ENCODE data around the gene NUDT4B.
"Not testable (repeated sequence)": the region's sequence is repeated elsewhere in the genome, so short reads cannot be mapped to it uniquely, and the experiment has no call there.

Gene NUDT4B

GRCh38 chr1:148729541-148729940 lies 19.0 kb upstream of the NUDT4B start:
- H3K4me3 ChIP-seq (ENCODE audit: low read depth, low read length); in situ Hi-C loops (cut with HindIII; ENCODE audit: low sequenced_read_pairs); DNase-seq (ENCODE audit: low read depth, low spot score): not testable (repeated sequence)

DNA sequence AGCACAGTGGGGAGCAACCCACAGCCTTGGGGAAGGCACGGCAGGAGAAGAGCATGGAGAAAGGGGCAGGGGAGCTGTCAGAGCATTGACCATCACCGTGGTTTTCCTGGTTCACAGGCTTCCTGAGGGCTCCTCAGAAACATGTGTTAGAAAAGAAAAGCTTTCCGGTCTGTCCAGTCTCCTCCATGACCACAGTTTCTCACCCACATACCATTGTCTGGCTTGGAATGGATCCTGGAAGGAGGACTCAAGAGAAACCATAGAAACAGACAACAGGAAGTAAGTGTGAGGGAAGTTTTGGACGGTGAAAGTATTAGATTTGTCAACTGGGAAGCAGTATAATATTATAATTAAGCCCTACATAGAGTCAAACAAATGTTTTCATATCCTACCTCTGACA lies 16.3 kb upstream of the NUDT4B start:
- in situ Hi-C loops (cut with HindIII; ENCODE audit: low sequenced_read_pairs); DNase-seq (ENCODE audit: low read depth, low spot score); H3K4me3 ChIP-seq (ENCODE audit: low read depth, low read length): not testable (repeated sequence)

- in situ Hi-C loops (cut with HindIII; ENCODE audit: low sequenced_read_pairs); DNase-seq (ENCODE audit: low read depth, low spot score); H3K4me3 ChIP-seq (ENCODE audit: low read depth, low read length): not testable (repeated sequence)
Measured at GRCh38 chr1:148733585-148734310, 14.8 kb upstream of the NUDT4B start.

DNA sequence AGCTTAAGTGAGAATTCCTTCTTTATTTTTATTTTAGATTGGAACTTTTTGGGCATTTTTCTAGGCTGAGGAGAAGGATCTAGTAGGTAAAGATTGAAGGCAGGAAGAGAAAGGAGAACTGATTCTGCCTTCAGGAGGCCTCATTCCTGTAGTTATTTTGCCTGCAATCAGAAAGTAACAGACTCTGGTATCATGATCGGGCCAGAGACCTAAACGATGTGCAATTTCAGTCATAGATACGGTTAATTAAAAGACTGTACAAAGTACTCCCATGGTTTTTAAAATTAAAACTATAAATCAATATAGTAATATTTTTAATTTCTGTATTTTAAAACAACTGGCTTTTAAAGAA lies 14.3 kb upstream of the NUDT4B start:
- in situ Hi-C loops (cut with HindIII; ENCODE audit: low sequenced_read_pairs); DNase-seq (ENCODE audit: low read depth, low spot score); H3K4me3 ChIP-seq (ENCODE audit: low read depth, low read length): not testable (repeated sequence)

DNA sequence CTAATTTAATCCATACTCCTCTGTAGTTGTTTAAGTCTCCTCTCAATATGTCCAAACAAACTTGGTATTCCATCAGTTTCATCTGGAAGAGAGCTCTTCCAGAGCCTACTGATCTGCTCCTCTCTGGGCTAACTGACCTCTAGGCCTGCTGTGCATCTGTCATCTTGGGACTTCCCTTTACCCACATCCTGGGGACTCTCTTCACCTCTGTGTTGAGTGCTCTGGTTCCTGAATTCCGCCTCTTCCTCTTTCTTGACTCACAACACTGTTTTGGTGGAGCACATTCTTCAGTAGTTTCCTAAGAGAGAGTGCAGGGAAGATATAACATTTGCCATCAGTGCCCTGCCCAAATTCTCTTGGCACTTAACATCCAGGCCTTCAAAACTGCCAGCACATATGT lies 13.0 kb upstream of the NUDT4B start:
- in situ Hi-C loops (cut with HindIII; ENCODE audit: low sequenced_read_pairs); H3K4me3 ChIP-seq (ENCODE audit: low read depth, low read length); DNase-seq (ENCODE audit: low read depth, low spot score): not testable (repeated sequence)

DNA sequence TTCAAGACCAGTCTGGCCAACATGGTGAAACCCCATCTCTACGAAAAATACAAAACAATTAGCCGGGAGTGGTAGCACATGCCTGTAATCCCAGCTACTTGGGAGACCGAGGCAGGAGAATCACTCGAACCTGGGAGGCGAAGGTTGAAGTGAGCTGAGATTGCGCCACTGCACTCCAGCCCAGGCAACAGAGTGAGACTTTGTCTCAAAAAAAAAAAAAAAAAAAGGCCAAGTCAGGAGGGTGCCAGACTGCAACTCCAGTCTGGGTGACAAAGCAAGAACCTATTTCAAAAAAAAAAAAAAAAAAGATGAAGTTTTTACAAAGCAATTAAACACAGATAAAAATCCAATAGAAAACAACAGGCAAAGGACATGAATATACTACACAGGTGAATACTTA lies 9.9 kb upstream of the NUDT4B start:
- DNase-seq (ENCODE audit: low read depth, low spot score); H3K4me3 ChIP-seq (ENCODE audit: low read depth, low read length); in situ Hi-C loops (cut with HindIII; ENCODE audit: low sequenced_read_pairs): not testable (repeated sequence)

GRCh38 chr1:148743200-148743599 lies 5.4 kb upstream of the NUDT4B start:
- H3K4me3 ChIP-seq (ENCODE audit: low read depth, low read length); DNase-seq (ENCODE audit: low read depth, low spot score); in situ Hi-C loops (cut with HindIII; ENCODE audit: low sequenced_read_pairs): not testable (repeated sequence)

- in situ Hi-C loops (cut with HindIII; ENCODE audit: low sequenced_read_pairs) = not testable (repeated sequence)
Measured at GRCh38 chr1:148743726-148744720, 4.6 kb upstream of the NUDT4B start.

GRCh38 chr1:148749335-148749681 lies 734 bp downstream of the NUDT4B start:
- DNase-seq (ENCODE audit: low read depth, low spot score); in situ Hi-C loops (cut with HindIII; ENCODE audit: low sequenced_read_pairs); H3K4me3 ChIP-seq (ENCODE audit: low read depth, low read length): not testable (repeated sequence)

More at GRCh38 chr1:148743726-148744720, 4.6 kb upstream of the NUDT4B start:
- H3K4me3 ChIP-seq (ENCODE audit: low read depth, low read length); DNase-seq (ENCODE audit: low read depth, low spot score): not testable (repeated sequence)

DNA sequence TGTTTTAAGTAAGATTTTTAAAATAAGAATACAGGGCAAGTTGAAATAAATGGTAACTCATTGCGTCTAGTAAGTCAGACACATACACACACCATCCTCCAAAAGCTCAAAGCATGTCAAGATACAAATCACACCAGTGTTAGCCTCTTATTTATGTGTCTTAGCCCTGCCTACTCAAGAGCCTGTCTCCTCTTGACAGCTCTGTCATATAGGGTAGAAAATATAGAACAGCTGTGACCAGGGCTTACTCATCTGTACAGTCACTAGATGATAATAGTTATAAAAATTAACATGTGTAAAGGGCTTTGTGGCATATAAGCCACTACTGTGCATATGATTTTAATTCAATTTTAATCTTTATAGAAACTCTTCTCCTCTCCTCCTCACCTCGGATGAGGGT lies 7.7 kb downstream of the NUDT4B start:
- H3K4me3 ChIP-seq (ENCODE audit: low read depth, low read length); DNase-seq (ENCODE audit: low read depth, low spot score); in situ Hi-C loops (cut with HindIII; ENCODE audit: low sequenced_read_pairs): not testable (repeated sequence)

DNA sequence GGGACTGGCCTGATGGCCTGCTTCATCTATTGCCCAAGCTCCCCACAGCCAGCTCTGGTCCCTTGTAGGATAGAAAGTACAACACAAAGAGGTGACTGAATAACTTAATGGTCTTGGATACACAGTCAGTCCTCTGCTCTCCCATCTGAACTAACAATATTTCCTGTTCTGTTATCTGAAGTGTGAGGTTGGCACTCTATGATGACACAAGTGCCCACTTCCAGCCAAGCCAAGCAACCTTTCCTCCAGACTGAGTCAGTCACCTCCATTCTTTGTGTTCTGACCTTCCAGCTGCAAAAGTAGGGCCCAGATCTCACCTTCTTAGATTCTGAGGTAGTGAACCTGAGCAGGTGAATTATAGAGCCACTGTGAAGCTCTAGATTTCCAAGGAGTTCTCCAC lies 8.9 kb downstream of the NUDT4B start:
- H3K4me3 ChIP-seq (ENCODE audit: low read depth, low read length); in situ Hi-C loops (cut with HindIII; ENCODE audit: low sequenced_read_pairs); DNase-seq (ENCODE audit: low read depth, low spot score): not testable (repeated sequence)

DNA sequence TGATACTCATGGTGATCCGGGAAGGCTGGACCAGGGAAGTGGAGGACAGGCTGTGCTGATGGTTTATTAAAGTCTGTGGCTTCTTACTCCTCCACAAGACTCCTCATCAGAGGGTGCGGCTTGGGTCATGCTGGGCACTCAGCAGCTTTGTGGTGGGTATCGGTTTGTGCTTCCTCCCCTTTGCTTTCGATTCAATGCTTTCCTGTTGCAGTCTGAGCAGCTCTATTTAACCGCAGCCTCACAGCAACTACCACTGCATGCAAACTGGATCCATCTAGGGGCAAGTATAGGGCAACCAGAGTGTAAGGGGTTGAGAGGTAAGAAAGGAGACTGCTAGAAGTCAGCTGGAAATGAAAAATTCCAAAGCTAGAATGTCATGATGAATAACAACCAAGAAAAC lies 9.8 kb downstream of the NUDT4B start:
- H3K4me3 ChIP-seq (ENCODE audit: low read depth, low read length); DNase-seq (ENCODE audit: low read depth, low spot score); in situ Hi-C loops (cut with HindIII; ENCODE audit: low sequenced_read_pairs): not testable (repeated sequence)

DNA sequence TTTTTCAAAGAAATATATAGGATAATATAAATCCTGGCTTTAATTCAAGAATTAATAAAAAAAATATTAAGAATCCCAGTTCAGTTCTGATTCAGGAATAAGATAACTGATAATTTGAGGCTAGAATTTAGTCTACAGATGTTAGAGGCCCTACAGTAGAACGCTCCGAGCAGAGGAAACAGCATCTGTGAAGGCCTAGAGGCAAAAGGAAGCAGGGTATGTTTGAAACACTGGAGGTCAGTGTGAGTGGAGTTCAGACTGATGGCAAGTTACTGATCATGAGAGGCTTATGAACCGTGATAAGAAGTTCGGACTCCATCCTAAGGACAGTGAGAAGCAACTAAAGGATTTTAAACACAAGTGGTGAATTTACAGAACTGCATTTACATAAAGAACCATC lies 10.4 kb downstream of the NUDT4B start:
- in situ Hi-C loops (cut with HindIII; ENCODE audit: low sequenced_read_pairs); DNase-seq (ENCODE audit: low read depth, low spot score): not testable (repeated sequence)

DNA sequence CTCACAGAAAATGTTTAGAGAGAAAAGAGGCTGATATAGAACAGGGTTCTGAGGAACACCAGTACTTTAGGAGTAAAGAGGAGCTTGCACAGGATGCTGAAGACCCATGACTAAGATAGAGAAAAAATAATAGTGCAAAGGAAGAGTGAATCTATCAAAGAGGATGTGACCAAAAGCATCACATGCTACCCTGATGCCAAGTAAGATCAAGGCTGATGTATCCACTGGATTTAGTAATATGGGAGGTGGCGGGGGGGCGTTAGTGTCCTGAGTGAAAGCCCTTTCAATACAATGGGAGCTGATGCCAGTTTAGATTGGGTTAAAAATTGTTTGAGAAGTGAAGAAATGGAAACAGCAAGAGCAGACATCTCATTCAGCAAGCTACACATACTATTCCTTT lies 11.2 kb downstream of the NUDT4B start:
- H3K4me3 ChIP-seq (ENCODE audit: low read depth, low read length); in situ Hi-C loops (cut with HindIII; ENCODE audit: low sequenced_read_pairs); DNase-seq (ENCODE audit: low read depth, low spot score): not testable (repeated sequence)

More for the DNA sequence above, 10.4 kb downstream of the NUDT4B start:
- not testable (repeated sequence) for H3K4me3 ChIP-seq (ENCODE audit: low read depth, low read length)

- DNase-seq (ENCODE audit: low read depth, low spot score); in situ Hi-C loops (cut with HindIII; ENCODE audit: low sequenced_read_pairs); H3K4me3 ChIP-seq (ENCODE audit: low read depth, low read length): not testable (repeated sequence)
Measured at GRCh38 chr1:148760206-148760605, 11.6 kb downstream of the NUDT4B start.

- DNase-seq (ENCODE audit: low read depth, low spot score); H3K4me3 ChIP-seq (ENCODE audit: low read depth, low read length); in situ Hi-C loops (cut with HindIII; ENCODE audit: low sequenced_read_pairs): not testable (repeated sequence)
Measured at GRCh38 chr1:148761360-148761759, 12.8 kb downstream of the NUDT4B start.

DNA sequence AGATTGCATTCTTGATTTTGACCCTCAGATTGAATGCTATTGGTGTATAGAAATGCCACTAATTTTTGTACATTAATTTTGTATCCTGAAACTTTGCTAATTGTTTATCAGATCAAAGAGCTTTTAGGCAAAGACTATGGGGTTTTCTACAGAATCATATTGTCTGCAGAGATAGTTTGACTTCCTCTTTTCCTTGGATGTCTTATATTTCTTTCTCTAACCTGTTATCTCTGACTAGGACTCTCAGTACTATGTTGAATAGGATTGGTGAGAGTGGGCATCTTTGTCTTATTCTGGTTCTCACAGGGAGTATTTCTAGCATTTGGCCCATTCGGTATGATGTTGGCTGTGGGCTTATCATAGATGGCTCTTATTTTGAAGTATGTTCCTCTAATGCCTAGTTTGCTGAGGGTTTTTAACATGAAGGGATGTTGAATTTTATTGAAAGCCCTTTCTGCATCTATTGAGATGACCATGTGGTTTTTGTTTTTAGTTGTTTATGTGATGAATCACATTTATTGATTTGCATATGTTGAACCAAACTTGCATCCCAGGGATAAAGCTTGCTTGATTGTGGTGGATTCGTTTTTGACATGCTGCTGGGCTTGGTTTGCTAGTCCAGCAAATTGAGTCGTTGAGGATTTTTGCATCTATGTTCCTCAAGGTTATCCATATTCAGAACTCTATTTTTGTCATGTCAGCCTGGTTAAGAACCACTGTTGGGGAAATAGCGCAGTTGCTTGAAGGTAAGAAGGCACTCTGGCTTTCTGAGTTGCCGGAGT lies 16.9 kb downstream of the NUDT4B start:
- DNase-seq (ENCODE audit: low read depth, low spot score); H3K4me3 ChIP-seq (ENCODE audit: low read depth, low read length); in situ Hi-C loops (cut with HindIII; ENCODE audit: low sequenced_read_pairs): not testable (repeated sequence)

Data from astrocyte of the spinal cord (primary cell).